Sigmoid colon (tissue), 4 donors: Measurements from ENCODE around the gene FCRLA.

Source experiments
- POLR2A ChIP-seq, 2 donors: fragments of 450-650 bp; IDR thresholded peaks; one replicate each; pipeline ENCODE4 v1.6.1; 2016; ENCODE audit warnings: antibody characterized with exemption in 2 of 2, mild to moderate bottlenecking in 2 of 2, moderate library complexity in 2 of 2
- POLR2AphosphoS5 ChIP-seq, 4 donors: sonication (generic); formaldehyde crosslinking; IDR thresholded peaks; one replicate each; pipeline ENCODE4 v1.6.1; 2017; ENCODE audit warnings: antibody characterized with exemption in 4 of 4
- TF ChIP-seq, protein P1 (sequence below), 4 experiments: fragments of 450-650 bp in 3 of 4; fragments of 200-600 bp in 1 of 4; IDR thresholded peaks; one replicate each; pipeline ENCODE4 v1.5.1; 2016 to 2019; ENCODE audit warnings: antibody characterized with exemption in 4 of 4, mild to moderate bottlenecking in 3 of 4, moderate library complexity in 2 of 4

DNA sequence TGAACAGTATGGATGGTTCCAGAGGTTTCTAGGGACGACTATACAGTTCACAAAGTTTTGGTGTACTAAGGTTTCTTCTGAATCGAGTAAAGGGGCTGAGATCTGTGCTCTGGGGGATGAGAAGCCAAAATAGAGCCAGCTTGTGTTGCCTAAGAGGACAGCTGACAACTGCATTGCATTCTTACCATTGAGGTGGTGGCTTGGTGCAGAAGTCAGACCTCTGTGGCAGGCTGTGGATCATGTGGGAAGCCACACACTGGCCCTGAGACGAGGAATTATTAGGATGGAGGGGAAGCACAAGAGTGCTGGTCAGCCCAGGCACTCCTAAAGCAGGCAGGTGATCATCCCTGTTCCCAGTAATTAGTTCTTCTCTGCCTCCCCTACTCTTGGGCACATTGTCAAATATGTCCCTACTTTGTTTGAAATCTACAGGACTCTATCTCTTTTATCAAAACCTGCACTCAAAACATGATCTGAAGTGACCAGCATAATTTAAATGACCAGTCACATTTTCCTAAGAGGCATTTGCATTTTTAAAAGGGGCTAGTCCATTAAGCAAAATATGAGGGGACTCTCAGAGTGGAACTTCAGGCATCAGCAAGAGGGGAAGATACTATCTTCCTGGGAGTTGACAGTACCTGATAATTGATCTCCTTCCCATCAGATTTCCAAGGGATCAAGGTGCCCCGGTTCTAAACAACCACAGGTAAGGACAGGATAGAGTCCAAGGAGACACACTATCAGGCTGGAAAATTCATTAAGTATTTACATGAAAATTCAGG is 14.1 kb downstream of the FCRLA start, which contains the start of gene FCRLB:
- TF ChIP-seq, protein P1, sequence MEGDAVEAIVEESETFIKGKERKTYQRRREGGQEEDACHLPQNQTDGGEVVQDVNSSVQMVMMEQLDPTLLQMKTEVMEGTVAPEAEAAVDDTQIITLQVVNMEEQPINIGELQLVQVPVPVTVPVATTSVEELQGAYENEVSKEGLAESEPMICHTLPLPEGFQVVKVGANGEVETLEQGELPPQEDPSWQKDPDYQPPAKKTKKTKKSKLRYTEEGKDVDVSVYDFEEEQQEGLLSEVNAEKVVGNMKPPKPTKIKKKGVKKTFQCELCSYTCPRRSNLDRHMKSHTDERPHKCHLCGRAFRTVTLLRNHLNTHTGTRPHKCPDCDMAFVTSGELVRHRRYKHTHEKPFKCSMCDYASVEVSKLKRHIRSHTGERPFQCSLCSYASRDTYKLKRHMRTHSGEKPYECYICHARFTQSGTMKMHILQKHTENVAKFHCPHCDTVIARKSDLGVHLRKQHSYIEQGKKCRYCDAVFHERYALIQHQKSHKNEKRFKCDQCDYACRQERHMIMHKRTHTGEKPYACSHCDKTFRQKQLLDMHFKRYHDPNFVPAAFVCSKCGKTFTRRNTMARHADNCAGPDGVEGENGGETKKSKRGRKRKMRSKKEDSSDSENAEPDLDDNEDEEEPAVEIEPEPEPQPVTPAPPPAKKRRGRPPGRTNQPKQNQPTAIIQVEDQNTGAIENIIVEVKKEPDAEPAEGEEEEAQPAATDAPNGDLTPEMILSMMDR (IDR thresholded peaks at IDR 0.05) = no peak
- no peak for TF ChIP-seq POLR2A (IDR thresholded peaks at IDR 0.05)
- no peak for TF ChIP-seq POLR2AphosphoS5 (IDR thresholded peaks at IDR 0.05)
